IPS-18a (cell line): ENCODE data around the gene SLC27A3.

Experiments used
- H3K27ac ChIP-seq: one replicate; pipeline ENCODE4 v1.5.1; 2013; ENCODE audit warnings: low read length
- H3K27me3 ChIP-seq: one replicate; pipeline ENCODE4 v1.6.1; 2013; ENCODE audit warnings: mild to moderate bottlenecking, low read length; ENCODE audit not compliant: control insufficient read depth, insufficient read depth
- H3K36me3 ChIP-seq: one replicate; pipeline ENCODE4 v1.6.1; 2013; ENCODE audit warnings: low read depth, low read length; ENCODE audit not compliant: control insufficient read depth
- H3K4me1 ChIP-seq: one replicate; pipeline ENCODE4 v1.6.1; 2013; ENCODE audit warnings: low read depth, low read length; ENCODE audit not compliant: control insufficient read depth
- H3K4me3 ChIP-seq: one replicate; pipeline ENCODE4 v1.5.1; 2013; ENCODE audit warnings: low read length
- H3K9ac ChIP-seq: one replicate; pipeline ENCODE4 v1.6.1; 2013; ENCODE audit warnings: mild to moderate bottlenecking, low read length, moderate library complexity
- H3K9me3 ChIP-seq: one replicate; pipeline ENCODE4 v1.6.1; 2013; ENCODE audit warnings: low read depth, low read length; ENCODE audit not compliant: control insufficient read depth

SLC27A3 gene

DNA sequence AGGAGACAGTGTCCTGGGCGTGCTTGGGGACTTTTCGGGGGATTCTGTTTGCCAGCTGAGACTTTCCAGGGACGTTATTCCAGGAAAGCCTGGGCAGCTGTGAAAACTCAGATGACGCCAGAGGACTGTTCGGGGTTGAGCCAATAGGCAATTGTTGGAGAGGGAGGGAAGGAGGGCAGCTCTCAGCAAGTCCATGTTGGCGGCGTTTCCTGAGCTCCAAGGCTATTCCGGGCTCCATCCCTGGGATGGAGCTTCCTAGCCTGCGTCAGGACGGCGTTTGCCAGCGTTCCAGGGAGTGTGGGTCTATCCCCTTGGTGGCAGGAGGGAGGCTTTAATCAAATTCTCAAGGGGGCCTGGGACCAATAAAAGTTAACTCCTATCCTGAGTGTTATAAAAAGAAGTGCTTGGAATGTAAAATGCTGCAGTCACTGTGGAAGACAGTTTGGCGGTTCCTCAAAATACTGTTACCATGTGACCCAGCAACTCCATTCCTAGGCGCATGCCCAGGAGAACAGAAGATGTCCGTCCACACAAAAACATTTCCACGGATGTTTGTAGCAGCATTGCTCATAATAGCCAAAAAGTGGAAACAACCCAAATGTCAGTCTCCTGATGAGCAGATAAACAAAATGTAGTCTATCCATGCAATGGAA, 15.2 kb downstream of the SLC27A3 start:
- no peak overlapping the region for H3K27ac ChIP-seq
- H3K9ac ChIP-seq: no peak overlapping the region
- H3K9me3 ChIP-seq: no peaks in the 10 kb centered on the region
- no peak overlapping the region for H3K4me3 ChIP-seq
- H3K27me3 ChIP-seq: no peaks in the 10 kb centered on the region
- H3K36me3 ChIP-seq: no peaks in the 10 kb centered on the region
- H3K4me1 ChIP-seq: peaks cover 24% of the 10 kb centered on the region

GRCh38 chr1:153790966-153791647, 15.9 kb downstream of the SLC27A3 start:
- peaks cover 24% of the 10 kb centered on the region for H3K4me1 ChIP-seq
- H3K27ac ChIP-seq: no peak overlapping the region
- no peak overlapping the region for H3K9ac ChIP-seq
- no peak overlapping the region for H3K4me3 ChIP-seq
- H3K9me3 ChIP-seq: no peaks in the 10 kb centered on the region
- no peaks in the 10 kb centered on the region for H3K27me3 ChIP-seq
- H3K36me3 ChIP-seq: no peaks in the 10 kb centered on the region

GRCh38 chr1:153791648-153792253, 16.5 kb downstream of the SLC27A3 start:
- Histone ChIP-seq H3K27me3 (no peaks in the 10 kb centered on the region), H3K4me3 (no peak overlapping the region), H3K9me3 (no peaks in the 10 kb centered on the region), H3K36me3 (no peaks in the 10 kb centered on the region), H3K27ac (no peak overlapping the region), H3K9ac (no peak overlapping the region), H3K4me1 (peaks cover 24% of the 10 kb centered on the region)

GRCh38 chr1:153792631-153793041, 17.4 kb downstream of the SLC27A3 start:
- Histone ChIP-seq H3K27me3 (no peaks in the 10 kb centered on the region), H3K27ac (no peak overlapping the region)

GRCh38 chr1:153793261-153793972, 18.2 kb downstream of the SLC27A3 start:
- no peak overlapping the region for H3K9ac ChIP-seq
- no peaks in the 10 kb centered on the region for H3K27me3 ChIP-seq
- no peaks in the 10 kb centered on the region for H3K9me3 ChIP-seq
- no peaks in the 10 kb centered on the region for H3K36me3 ChIP-seq
- peaks cover 24% of the 10 kb centered on the region for H3K4me1 ChIP-seq
- no peak overlapping the region for H3K4me3 ChIP-seq
- H3K27ac ChIP-seq: no peak overlapping the region

More at GRCh38 chr1:153792631-153793041, 17.4 kb downstream of the SLC27A3 start:
- peaks cover 24% of the 10 kb centered on the region for H3K4me1 ChIP-seq
- H3K4me3 ChIP-seq: no peak overlapping the region
- H3K9ac ChIP-seq: no peak overlapping the region
- H3K9me3 ChIP-seq: no peaks in the 10 kb centered on the region
- no peaks in the 10 kb centered on the region for H3K36me3 ChIP-seq

DNA sequence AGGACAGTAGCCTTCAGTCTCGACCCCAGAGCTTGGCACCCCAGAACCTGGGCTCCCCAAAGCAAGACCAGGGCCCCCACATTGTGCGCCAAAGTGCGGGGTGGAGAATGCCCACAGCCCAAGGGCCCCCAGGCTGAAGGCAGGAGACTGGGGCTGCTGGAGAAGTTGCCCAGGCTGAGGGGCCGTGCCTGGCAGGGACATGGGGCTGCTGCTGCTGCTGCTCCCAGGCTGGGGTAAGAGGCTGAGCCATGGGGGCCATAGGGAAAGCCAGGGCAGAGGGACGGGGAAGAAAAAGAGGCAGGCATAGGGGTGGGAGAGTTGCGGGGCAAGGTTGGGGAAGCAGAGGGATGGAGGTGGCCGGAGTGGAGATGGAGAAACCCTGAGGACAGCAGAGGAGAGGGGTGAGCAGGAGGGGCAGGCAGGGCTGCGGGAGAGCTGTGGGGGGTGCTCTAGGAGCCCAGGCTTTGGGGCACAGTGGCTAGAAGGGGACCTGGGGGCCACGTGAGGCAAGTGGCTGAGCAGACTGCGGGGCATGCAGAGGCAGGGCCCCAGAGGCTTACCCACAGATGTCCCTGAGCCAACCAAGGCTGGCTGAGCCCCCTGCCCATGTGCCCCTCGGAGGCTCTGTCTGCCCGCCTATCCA, 18.9 kb downstream of the SLC27A3 start:
- Histone ChIP-seq H3K9ac (no peak overlapping the region), H3K27ac (no peak overlapping the region), H3K4me1 (peaks cover 24% of the 10 kb centered on the region), H3K36me3 (no peaks in the 10 kb centered on the region), H3K27me3 (no peaks in the 10 kb centered on the region), H3K4me3 (peak overlapping the region; percentile 23), H3K9me3 (no peaks in the 10 kb centered on the region)

GRCh38 chr1:153794624-153795329, 19.6 kb downstream of the SLC27A3 start:
- peaks cover 24% of the 10 kb centered on the region for H3K4me1 ChIP-seq
- H3K27me3 ChIP-seq: no peaks in the 10 kb centered on the region
- H3K4me3 ChIP-seq: peak overlapping the region; percentile 23
- no peak overlapping the region for H3K9ac ChIP-seq
- no peaks in the 10 kb centered on the region for H3K9me3 ChIP-seq
- no peak overlapping the region for H3K27ac ChIP-seq
- H3K36me3 ChIP-seq: no peaks in the 10 kb centered on the region

DNA sequence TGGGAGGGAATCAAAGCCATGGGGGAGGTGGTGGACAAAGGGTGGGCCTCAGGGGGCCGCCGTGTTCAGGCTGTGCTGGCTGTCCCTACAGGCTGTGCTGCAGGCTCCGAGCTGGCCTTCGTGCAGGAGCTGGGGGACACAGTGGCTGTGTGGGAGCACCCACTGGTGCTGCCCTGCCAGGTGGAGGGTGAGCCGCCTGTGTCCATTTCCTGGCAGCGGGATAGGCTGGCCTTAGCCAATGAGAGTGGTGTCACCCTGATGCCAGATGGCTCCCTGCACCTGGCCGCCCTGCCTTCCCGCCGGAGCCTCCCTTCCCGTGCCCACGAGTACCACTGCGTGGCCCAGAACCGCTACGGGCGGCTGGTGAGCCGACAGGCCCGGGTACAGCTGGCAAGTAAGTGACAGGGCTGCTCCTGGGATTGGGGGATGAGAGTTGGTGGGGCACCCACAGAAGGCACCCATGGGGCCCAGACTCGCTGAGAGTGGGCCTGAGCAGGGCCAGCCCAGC, 20.2 kb downstream of the SLC27A3 start:
- H3K4me1 ChIP-seq: peaks cover 24% of the 10 kb centered on the region
- H3K4me3 ChIP-seq: no peak overlapping the region
- no peaks in the 10 kb centered on the region for H3K36me3 ChIP-seq
- no peaks in the 10 kb centered on the region for H3K27me3 ChIP-seq
- no peaks in the 10 kb centered on the region for H3K9me3 ChIP-seq
- no peak overlapping the region for H3K9ac ChIP-seq
- H3K27ac ChIP-seq: no peak overlapping the region

DNA sequence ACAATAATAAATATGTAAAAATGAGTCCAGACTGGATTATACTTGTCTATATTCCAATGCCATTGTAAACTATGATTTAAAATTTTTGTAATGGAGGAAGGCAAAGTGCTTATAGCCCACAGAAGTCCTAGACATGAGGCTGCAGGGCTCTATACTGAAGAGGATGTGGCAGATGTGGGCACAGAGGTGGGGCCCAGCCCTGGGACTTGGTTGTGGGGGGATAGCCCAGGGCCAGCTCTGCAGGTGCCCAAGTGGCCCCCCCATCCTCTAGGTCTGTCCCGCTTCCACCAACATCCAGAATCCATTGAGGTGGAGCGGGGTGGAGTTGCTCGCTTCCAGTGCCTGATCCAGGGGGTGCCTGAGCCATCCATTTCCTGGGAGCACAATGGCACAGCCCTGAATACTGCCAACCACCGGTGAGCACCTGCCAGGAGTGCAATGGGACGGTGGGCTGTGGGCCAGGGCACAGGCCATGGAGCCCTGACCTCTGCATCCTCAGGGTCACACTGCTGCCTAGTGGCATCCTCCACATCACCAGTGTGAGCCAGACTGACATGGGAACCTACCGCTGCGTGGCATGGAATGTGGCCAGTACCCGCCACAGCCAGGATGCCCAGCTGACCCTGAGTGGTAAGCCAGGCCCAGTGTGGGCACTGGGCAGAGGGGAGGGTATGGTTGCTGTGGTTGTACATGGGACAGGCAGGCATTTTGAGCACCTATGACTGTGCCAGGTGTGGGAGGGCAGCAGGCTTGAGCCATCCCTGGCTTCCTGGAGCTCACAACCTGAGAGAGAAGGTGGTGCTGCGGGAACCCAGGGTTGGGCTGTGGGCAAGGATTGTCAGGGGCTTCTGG, 21.0 kb downstream of the SLC27A3 start:
- Histone ChIP-seq H3K9me3 (no peaks in the 10 kb centered on the region), H3K9ac (no peak overlapping the region), H3K4me1 (peaks cover 24% of the 10 kb centered on the region), H3K27ac (no peak overlapping the region), H3K36me3 (no peaks in the 10 kb centered on the region), H3K27me3 (no peaks in the 10 kb centered on the region), H3K4me3 (no peak overlapping the region)
